ENCODE data around the gene NTRK1.

DNA sequence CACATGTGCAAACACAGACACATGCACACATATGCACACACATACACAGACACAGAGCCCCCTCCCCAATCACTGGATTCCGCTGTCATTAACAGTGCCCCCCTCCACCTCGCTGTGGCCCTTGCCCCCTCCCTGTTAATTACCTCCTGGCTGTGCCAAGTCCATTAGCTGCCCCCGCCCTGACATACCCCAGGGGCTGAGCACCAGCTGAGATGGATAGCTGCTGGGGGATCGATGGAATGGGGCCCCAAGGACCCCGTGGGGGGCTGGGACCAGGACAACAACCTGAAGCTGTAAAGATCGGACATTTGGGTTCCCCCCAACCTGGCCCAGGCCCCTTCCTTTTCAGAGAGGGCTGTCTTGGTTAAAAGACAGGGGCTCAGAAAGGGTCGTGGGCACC lies 23.3 kb downstream of the NTRK1 start:
- TF ChIP-seq, protein P1, sequence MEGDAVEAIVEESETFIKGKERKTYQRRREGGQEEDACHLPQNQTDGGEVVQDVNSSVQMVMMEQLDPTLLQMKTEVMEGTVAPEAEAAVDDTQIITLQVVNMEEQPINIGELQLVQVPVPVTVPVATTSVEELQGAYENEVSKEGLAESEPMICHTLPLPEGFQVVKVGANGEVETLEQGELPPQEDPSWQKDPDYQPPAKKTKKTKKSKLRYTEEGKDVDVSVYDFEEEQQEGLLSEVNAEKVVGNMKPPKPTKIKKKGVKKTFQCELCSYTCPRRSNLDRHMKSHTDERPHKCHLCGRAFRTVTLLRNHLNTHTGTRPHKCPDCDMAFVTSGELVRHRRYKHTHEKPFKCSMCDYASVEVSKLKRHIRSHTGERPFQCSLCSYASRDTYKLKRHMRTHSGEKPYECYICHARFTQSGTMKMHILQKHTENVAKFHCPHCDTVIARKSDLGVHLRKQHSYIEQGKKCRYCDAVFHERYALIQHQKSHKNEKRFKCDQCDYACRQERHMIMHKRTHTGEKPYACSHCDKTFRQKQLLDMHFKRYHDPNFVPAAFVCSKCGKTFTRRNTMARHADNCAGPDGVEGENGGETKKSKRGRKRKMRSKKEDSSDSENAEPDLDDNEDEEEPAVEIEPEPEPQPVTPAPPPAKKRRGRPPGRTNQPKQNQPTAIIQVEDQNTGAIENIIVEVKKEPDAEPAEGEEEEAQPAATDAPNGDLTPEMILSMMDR (IDR thresholded peaks at IDR 0.05), result no peak
- TF ChIP-seq POLR2A (IDR thresholded peaks at IDR 0.05), result no peak
